GM06990 (cell line): ENCODE data around the gene MYPOP.
A peak's percentile ranks its signal among the peaks of the same experiment; 100 is the strongest.

Experiments used
- DNase-seq: peaks from one replicate; pipeline ENCODE4 v3.0.0-alpha.2; 2011; ENCODE audit not compliant: insufficient read length; ENCODE audit errors: extremely low read depth
- H3K27me3 ChIP-seq: replicated peaks from 2 replicates; pipeline ENCODE4 v1.6.0; 2011; ENCODE audit warnings: low read length; ENCODE audit not compliant: control insufficient read depth, insufficient read depth
- H3K36me3 ChIP-seq: 2 replicates; pipeline ENCODE4 v1.5.1; 2011; ENCODE audit warnings: low read length; ENCODE audit not compliant: control insufficient read depth, insufficient read depth
- H3K4me3 ChIP-seq: replicated peaks from 2 replicates; pipeline ENCODE4 v1.5.1; 2011; ENCODE audit warnings: low read depth, mild to moderate bottlenecking, control low read depth, low read length
- CTCF ChIP-seq: IDR thresholded peaks from 2 replicates; pipeline ENCODE4 v1.5.1; 2011; ENCODE audit warnings: low read length, control low read depth, mild to moderate bottlenecking, inconsistent platforms; ENCODE audit not compliant: insufficient read depth, poor library complexity, severe bottlenecking

MYPOP gene

GRCh38 chr19:45862271-45862563 is 40.2 kb downstream of the MYPOP start:
- H3K27me3 ChIP-seq: peaks cover 3% of the 10 kb centered on the region
- no peak for TF ChIP-seq CTCF
- peaks cover 5% of the 10 kb centered on the region for H3K36me3 ChIP-seq
- peak overlapping the region; percentile 80 for H3K4me3 ChIP-seq
- no peak for DNase-seq

- Histone ChIP-seq H3K27me3 (peaks cover 3% of the 10 kb centered on the region), H3K36me3 (peaks cover 5% of the 10 kb centered on the region), H3K4me3 (peak overlapping the region; percentile 80)
- DNase-seq: no peak
- no peak for TF ChIP-seq CTCF
Observed at GRCh38 chr19:45860359-45861259, 41.8 kb downstream of the MYPOP start.

GRCh38 chr19:45854167-45854778 is 48.1 kb downstream of the MYPOP start:
- H3K4me3 ChIP-seq: no peak overlapping the region
- no peak for TF ChIP-seq CTCF
- no peaks in the 10 kb centered on the region for H3K27me3 ChIP-seq
- peaks cover 30% of the 10 kb centered on the region for H3K36me3 ChIP-seq
- no peak for DNase-seq

GRCh38 chr19:45852983-45853382 is 49.4 kb downstream of the MYPOP start:
- no peak for TF ChIP-seq CTCF
- peaks cover 35% of the 10 kb centered on the region for H3K36me3 ChIP-seq
- H3K4me3 ChIP-seq: no peak overlapping the region
- no peak for DNase-seq
- no peaks in the 10 kb centered on the region for H3K27me3 ChIP-seq

- Histone ChIP-seq H3K4me3 (no peak overlapping the region), H3K36me3 (peaks cover 42% of the 10 kb centered on the region), H3K27me3 (no peaks in the 10 kb centered on the region)
- DNase-seq: no peak
- TF ChIP-seq CTCF: no peak
Observed at GRCh38 chr19:45852145-45852750, 50.2 kb downstream of the MYPOP start.
